CD4-positive, alpha-beta T cell treated with Interleukin-12 subunit alpha and Interleukin-12 subunit beta, for 1 hour (primary cell): ENCODE data around the gene XYLB.

Experiments used
- DNase-seq: peaks from one replicate; pipeline ENCODE4 v3.0.0-alpha.2; 2020

XYLB gene

DNA sequence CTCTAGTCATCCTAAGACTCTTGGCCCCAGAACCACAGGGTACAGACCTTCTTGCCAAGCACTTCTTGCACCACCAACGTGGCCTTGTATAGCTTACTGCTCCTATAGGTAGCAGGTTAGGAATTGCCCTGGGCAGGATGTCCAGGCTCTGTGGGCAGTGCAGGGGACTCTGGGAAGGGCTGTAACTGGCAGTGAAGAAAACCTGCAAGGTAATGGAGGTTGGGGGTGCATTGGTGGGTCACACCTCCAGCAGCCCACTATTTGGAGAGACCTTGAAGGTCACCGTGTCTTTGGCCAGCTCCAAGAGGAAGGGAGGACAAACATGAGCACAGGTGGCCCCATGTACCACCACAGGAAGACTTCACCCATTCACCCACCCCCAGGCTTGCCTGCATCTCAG is 21.3 kb upstream of the XYLB start:
- no peak for DNase-seq

DNA sequence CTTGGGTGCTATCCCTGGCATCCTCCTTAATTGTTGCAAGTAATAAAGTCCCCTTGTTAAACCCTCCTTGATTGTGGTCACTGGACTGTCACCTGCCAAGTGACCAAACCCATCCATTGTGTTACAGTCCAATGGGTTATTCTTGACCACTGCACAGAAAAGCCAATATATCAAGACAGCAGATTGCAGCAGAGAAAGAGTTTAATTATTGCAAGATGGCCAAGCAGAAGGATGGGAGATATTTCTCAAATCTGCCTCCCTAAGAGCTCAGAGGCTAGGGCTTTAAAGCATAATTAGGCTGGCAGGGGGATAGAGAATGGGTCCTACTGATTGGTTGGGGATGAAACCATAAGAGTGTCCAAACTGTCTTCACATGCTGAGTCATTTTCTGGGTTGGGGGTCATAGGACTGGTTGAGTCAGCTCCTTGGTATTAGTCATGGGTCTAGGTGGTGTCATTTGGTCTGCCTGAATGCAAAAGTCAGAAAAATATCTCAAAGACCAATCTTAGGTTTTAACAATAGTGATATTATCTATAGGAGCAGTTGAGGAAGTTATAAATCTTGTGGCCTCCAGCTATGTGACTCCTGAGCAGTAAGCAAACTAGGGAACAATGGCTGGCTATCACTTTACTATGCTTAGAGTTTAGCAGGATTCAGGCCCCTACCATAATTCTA is 19.1 kb upstream of the XYLB start:
- no peak for DNase-seq

DNA sequence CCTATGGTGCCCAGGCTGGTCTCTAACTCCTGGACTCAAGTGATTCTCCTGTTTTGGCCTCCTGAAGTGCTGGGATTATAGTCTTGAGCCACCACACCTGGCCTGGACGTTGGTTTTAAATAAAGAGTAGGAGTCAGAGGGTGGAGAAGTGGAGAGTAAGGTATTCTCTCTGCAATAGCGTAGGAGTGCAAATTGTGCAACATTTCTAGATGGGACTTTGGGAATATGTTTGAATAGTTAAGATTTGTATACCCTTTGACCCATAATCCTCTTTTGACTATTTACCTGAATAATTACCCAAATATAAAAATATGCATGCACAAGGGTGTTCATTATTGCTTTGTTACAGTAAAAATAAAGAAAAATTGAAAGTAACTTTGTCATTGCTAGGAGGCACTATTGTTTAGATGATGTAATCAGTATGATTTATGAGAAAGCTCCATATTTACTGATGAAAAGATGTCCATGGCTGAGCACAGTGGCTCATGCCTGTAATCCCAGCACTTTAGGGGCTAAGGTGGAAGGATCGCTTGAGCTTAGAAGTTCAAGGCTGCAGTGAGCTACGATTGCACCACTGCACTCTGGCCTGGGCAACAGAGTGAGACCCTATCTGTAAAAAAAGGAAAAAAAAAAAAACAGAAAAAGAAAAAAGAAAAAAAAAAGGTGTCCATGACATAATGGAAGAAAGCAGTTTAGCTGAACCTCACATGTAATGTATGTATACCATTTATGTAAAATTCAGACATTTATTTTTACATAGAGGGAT is 15.1 kb upstream of the XYLB start:
- DNase-seq = no peak

DNA sequence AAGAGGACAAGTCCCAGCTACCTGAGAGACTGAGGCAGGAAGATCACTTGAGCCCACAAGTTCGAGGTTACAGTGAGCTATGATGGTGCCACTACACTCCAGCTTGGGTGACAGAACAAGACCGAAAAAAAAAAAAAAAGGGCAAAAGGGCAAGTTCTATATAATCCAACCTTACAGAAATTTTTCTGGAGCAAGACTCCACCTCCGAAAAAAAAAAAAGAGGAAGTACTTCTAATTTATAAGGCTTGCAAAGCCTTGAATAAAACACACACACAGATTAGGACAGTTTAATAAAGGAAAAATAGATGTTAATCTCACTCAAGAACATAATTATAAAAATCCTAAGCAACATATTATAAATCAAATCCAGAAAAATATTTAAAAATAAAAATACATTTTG is 14.4 kb upstream of the XYLB start:
- DNase-seq = no peak

DNA sequence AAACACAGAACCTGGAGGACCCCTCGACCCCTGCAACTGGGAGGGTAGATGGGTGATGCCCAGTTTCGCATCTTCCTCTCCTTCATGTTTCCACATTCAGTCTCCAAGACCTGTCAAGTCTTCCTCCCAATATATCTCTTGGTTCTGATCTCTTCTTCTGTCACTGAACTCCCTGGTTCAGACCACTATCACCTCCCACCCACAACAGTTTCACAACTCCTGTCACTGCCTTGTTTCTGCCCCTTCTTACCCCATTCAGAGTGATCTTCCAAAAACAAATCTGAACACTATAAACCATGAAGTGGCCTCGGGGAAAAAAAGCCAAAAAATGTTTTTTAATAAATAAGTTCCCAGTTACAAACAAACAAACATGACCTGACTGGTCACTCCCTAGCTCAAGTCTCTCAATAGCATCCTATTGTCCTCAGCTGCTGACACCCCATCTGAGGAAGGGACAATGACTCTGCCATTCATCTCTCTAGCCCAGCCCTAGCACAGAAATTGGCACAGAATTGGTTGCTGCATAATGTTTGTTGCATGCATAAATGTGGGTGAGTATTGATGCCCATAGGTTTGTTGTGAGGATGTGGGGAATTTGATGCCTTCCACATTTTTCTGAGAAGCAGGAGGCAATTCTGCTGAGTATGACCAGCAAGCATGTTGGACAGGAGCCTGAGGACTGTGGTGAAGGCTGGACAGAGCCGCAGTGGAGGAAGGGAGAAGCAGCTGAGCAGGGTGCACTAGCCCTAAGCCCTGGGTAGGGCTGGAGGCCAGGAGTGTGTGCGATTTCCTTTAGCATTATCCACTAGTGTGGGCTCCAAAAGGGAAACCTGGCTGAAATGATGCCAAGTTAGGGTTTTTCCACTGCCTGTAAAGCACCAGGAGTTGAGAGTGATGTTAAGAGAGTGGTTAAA is 12.2 kb upstream of the XYLB start:
- DNase-seq = no peak

DNA sequence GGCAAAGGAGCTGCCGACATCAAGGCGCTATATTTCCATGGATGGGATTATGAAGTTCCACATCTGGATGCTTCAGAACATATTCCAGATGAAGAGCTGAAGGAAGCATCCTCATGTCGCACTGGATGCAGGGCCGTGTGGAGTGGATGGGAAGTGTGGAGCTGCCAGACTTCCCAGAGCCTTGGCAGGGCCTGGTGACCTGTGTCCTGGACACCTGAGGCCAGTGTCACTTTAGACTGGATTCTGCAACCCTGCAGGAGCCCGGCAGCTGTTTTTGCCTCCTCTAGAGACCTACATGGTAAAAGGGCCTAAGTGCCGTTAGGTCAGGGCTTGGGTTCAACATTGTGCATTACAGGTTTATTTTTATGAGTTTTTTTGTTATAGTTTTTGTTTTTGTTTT is 11.3 kb upstream of the XYLB start:
- DNase-seq = no peak

DNA sequence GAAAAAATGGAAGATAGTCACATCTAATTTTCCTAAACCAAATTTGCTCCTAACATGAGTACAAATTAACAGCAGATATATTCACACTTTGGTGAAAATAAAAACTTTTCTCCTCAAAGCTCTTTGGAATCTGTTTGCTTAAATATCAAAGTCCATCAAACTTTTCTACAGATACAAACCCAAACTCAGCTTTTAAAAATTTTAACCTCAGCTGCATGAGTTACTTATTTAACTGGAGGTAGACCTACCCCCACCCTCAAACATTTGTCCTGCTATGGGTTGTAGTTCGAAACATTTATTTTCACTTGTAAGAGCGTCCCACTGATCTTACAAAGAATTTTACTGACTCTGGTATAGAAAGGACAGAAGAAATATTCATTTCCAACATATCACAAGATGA is 8.9 kb upstream of the XYLB start:
- DNase-seq = no peak

DNA sequence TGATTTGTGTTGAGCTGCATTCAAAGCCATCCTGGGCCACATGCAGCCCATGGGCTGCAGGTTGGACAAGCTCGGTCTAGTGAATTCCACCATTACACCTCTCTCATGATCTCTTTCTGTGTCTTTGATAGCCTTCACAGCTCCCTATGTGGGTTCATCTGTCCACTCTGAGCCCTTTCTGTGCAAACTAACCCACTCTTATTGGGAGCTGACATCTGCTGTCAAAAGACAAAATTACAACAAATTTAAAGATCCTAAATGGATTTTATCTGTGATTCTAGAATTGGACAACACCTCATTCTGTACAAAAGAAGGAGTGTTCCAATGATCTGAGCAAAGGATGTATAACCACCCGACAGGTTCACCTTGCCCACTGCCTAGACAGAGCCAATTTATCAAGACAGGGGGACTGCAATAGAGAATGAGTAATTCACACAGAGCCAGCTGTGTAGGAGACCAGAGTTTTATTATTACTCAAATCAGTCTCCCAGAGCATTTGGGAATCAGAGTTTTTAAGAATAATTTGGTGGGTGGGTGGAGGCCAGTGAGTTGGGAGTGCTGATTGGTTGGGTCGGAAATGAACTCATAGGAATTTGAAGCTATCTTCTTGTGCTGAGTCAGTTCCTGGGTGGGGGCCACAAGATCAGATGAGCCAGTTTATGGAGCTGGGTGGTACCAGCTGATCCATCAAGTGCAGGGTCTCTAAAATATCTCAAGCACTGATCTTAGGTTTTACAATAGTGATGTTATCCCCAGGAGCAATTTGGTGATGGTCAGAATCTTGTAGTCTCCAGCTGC is 2.6 kb upstream of the XYLB start:
- no peak for DNase-seq

DNA sequence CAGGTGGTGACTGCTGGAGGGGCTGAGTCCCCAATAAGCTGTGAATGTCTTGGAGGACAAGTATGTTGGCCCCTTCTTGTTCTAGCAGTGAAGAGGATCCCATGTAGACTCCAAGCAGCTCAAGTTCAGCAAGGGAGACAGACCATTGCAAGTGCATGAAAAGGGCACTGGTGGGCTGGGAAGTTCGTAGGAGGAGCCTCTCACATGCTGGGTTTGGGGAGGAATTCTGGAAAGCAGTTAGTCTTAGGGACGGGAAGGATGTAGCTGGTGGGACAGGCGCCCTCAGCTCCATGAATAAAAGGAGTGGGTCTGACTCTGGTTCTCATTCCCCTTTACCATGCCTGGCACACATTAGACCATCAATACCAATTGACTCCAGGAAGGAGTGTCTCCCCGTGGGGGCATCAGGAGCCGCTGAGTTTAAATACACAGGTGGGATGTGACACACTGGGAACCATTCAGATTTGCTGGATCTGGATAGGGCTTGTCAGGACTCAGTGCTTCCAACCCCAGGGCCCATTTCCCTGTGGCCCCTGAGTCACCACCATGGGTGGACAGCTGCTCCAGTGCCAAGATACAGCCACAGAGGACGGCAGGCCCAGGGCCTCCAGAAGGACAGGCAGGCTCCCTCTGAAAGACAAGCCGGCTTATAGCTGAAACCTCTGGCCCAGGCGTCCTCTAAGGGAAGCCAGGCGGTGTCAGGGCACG is 552 bp upstream of the XYLB start:
- no peak for DNase-seq

DNA sequence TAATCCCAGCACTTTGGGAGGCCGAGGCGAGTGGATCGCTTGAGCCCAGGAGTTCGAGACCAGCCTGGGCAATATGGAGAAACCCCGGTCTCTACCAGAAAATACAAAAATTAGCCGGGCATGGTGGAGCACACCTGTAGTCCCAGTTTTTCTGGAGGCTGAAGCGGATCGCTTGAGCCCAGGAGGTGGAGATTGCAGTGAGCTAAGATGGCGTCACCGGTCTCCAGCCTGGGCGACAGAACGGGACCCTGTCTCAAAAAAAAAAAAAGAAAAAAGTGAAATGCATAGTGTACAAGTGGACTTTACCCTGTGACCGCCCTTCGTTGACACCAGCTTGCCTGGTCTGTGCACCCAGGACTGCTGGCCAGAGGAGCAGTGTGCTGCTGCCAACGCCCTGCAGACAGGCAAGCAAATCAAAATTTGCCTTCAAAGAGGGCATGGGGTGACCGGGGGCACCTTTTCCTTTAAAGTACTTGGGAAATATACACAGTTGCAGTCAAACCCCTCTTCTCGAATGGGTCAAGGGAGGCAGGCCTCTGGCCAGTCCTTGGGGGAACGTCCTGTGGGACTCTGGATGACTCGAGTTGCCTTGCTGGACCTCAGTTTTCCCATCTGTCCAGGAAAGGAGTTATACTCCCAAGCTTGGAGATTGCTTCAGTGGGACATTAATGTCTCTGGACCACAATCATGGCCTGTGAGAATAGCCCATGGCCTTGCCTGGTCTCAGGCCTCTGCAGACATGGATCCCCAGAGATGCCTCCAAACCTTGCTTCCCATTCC is 1.0 kb downstream of the XYLB start:
- no peak for DNase-seq

DNA sequence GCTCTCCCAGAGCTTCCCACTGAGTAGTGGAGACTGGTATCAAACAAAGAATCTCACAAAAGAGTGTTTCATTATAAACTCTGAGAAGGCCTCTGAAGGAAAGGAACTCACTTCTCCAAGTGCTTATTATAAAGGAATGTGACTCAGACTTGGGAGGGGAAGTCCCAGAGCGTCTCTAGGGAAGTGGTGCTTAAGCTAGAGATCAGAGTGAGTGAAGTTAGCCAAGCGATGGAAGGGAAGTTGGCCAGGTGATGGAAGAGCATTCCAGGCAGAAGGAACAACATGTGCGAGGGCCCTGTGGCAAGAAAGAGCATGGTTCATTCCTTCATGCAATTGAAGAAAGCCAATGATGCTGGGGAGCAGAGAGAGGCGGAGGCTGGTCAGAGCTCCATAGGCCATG is 2.3 kb downstream of the XYLB start:
- DNase-seq = no peak

DNA sequence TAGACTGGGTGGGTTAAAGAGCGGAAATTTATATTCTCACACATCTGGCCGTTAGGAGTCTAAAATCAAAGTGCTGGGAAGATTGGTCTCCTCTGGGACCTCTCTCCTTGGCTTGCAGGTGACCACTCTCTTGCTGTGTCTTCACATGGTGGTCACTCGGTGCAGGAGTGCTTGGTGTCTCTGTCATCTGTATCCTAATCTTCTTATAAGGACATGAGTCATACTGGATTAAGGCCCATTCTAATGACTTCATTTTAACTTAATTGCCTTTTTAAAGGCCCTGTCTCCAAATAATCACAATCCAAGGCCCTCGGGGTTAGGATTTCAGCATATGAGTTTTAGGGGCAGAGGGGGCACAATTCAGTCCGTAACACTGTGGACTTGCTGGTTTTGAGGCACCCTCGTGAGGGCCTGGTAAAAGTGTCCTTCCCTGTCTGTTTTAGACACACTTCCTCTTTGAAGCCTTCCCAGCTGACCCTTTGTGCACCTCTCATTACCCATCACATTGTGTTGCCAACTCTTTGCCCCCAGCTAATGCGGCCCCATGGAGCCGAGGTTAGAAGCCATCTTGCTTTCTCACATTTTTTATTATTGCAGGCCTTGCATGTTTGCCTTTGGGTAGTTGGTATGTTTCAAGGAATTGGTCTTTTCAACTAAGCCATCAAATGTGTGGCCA is 3.2 kb downstream of the XYLB start:
- DNase-seq = no peak

DNA sequence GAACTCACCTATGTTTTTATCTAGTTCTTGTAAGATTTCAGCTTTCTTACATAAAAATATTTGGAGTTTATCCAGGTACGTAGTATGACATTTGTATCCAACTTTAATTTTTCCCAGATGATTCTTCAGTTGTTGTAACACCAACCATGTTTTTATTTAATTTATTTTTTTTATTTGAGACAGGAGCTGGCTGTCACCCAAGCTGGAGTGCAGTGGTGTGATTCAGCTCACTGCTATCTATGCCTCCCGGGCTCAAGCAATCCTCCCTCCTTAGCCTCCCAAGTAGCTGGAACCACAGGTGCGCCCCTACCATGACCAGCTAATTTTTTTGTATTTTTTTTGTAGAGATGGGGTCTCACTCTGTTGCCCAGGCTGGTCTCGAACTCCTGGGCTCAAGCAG is 6.6 kb downstream of the XYLB start:
- no peak for DNase-seq

DNA sequence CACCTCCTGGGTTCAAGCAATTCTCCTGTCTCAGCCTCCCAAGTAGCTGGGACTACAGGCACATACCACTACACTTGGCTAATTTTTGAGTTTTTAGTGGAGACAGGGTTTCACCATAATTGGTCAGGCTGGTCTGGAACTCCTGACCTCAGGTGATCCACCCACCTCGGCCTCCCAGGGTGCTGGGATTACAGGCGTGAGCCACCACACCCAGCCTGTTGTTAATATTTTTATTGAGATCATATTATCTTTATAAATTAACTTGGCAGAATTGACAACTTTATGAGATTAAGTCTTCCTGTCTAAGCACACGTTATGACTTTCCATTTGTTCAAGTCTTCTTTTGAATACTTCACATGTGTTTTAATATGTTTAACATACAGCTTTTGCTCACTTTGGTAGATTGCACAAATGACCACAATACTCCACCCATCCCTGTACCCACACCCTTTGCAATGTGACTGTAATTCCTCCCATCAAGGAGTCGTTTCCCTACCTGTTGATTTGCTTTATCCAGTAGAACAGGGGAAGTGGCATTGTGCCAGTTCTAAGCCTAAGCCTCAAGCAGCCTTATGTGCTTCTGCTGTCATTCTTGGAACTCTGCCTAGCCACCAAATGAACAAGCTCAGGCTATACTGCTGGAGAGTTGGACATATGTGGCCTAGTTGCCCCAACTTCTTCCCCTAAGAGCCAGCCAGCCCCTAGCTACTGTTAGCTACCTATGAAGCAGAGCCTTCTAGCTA is 8.2 kb downstream of the XYLB start:
- no peak for DNase-seq

DNA sequence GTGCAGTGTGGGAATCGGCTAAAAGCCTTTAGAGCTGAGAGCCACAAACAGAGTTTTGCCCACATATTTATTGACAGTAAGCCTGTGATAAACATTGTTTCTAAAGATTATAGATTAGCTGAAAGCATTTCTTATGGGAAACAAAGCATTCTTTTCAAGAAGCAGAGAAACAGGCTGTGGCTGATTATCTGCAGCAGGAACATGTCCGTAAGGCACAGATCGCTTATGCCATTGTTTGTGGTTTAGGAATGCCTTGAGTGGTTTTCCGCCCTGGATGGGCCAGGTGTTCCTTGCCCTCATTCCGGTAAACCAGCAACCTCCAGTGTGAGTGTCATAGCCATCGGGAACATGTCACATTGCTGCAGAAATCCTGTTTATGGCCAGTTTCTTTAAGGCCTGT is 12.5 kb downstream of the XYLB start:
- DNase-seq = no peak

DNA sequence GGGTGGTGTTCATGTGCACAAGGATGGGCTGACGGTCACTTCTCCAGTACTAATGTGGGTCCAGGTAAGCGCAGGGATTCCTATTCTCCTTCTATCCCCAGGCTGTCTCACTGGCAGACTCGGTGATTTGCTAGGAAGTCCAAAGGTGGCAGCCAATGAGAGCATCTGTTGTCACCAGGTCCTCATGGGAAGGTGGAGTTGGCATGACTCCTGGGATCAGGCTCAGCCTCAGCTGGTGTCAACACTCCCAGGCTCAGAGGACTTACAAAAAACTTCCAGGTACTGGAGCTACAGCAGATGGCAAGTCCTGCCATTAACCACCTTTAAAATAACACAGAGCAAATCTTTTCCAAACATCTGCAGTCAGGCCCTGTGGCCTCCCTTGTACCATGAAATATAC is 13.8 kb downstream of the XYLB start:
- DNase-seq = no peak

DNA sequence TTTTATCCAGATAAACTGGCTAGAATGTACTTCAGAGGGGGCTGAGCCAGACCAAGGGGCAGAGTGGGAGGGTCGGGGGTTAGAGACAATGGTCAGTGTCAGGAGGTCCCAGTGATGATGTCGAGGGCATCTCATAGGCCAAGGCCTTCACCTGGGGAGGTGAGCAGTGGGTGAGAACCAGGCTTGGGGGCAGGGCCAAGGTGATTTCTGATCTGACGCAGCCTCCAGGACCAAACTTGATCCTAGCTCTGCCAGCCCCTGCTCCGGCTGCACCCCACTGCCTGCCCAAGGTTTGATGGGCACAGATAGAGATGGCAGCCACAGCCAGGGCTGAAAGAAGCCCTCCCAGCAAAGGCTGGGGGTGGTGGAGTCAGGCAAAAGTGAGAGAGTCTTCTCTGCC is 14.9 kb downstream of the XYLB start:
- DNase-seq = no peak

DNA sequence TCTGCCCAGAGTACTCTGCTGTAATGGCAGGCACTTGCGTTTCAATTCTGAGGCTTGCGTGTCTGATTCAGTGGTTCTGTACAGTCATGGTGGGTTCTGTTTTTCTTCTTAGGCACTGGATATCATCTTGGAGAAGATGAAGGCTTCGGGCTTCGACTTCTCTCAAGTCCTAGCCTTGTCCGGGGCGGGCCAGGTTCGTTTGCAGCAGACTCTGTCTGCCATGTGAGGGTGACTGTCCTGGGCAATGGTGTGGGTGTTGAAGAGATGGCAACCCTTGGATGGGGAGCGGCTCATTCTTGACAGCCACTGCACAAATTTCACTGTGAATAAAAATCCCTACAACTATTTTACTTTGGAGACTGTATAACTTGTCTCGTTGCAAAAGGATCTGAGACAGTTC is 16.2 kb downstream of the XYLB start:
- no peak for DNase-seq

DNA sequence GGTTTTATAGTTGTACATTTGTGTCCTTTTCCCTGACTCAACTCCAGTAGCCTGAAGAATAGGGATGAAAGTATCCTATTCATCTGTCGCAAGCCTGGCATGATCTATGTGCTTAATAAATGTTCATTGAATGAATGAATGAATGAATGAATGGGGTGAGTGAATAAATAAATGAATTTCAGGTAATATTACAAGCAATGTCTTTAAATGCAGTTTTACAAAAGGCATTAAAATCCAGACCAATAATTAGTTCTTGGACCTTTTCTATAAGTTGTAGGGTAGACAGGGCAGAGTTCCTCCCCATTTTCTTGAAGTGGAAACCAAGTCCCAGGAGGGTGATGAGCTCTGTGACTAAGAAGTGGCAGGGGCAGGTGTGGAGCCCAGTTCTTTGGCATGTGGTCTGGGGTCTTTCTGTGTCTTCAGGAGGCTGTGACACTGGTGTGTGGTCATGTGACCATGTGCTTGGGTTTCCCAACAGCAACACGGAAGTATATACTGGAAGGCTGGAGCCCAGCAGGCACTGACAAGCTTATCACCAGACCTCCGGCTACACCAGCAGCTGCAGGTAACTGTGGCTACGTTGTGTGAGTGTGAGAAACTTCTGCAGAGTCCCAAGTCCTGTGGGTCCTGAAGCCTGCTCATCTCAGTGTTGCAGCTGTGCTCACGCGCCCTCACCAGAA is 18.3 kb downstream of the XYLB start:
- no peak for DNase-seq
